ENCODE data around the gene TSNAXIP1. TPM values are rescaled to one million over a fixed set of nuclear protein-coding genes. Genes with fewer than 3 reads are reported as not detected.

The TSNAXIP1 gene, protein sequence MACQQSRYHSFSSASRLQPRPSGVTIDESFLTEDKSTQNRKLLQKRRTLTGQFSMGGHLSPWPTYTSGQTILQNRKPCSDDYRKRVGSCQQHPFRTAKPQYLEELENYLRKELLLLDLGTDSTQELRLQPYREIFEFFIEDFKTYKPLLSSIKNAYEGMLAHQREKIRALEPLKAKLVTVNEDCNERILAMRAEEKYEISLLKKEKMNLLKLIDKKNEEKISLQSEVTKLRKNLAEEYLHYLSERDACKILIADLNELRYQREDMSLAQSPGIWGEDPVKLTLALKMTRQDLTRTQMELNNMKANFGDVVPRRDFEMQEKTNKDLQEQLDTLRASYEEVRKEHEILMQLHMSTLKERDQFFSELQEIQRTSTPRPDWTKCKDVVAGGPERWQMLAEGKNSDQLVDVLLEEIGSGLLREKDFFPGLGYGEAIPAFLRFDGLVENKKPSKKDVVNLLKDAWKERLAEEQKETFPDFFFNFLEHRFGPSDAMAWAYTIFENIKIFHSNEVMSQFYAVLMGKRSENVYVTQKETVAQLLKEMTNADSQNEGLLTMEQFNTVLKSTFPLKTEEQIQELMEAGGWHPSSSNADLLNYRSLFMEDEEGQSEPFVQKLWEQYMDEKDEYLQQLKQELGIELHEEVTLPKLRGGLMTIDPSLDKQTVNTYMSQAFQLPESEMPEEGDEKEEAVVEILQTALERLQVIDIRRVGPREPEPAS
- polyA plus RNA-seq (2013, experiment 1 of 2; ENCODE audit: insufficient read length): 1.7 TPM
- 1.6 TPM for polyA plus RNA-seq (2013, experiment 2 of 2; ENCODE audit: insufficient read length)

DNA sequence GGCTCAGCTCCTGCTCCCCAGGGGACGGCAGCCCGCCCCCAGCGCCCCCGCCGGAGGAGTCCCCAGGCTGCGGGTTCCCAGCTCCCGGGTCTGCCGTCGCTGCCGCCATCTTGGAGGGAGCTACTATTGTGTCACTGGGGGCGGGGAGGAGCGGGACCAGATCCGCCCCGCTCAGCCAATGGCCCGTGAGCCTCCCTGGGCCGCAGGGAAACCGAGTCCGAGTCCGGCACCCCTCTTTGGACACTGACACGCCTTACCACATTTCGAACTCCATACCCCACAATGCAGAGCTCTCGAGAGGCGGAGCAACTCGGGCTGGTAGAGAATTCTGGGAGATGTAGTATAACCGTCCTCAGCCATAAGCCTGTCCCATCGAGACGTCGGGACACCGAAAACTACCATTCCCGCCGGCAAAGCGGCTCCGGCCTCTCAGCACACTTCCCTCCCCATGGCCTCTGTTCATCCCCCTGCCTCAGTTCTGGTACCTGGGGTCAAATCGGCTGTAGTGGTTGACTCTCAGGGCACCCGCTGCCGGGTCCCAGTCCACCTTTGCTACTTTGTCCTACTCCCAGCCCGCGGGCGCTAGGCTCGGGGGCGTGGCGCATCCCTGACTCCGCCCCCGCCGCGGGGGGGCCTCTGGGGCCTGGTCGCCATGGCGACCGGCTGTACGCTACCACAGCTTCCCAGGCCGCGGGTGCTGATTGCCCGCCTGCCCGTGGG, at the start of gene TSNAXIP1, which contains the start of gene RANBP10:
TSNAXIP1 (plus strand) TSS at position 462 of the 720 bp plus-strand sequence. CDS start 261 bp downstream, outside the sequence.
RANBP10 (minus strand) TSS at position 133 of the 720 bp plus-strand sequence; CDS start at position 109, 24 bp downstream.
- DNase-seq: peak; percentile 100

DNA sequence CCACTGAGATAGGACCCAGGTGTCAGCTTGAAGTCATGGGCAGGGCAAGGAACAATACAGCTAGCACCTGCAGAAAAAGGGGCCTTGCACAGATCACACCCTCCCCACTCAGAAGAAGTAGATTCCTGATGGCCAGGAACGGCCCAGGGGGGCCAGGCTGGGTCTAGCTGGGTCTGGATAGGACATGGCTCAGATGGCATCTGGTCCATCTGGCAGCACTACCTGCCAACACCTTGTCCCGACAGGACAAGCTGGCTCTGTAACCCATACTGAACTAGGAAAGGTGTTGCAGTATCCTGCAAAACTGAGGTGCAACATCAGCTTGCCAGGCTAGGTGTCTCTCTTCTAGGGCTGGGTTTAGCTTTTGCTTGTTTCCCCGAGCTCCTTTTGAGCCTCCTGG, 48.7 kb upstream of the TSNAXIP1 start:
- no peak for DNase-seq

DNA sequence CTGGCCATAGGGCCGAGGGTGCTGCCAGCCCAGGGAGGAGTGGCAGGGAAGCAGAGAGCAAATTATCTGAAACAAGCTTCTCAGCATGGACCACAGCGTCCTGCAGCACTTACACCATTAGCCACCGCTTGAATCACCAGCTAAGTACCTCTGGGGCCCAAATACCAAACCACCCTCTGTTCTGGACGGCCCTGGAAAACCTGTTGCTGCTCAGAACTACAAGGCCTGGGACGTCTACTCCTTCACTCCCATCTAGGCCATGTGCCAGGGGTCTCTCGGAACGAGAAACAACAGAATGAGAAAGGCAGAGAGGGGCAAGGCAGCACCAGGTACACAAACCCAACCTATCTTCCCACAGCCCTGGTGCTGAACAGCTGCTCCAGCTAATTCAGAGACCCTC, 47.7 kb upstream of the TSNAXIP1 start:
- no peak for DNase-seq

DNA sequence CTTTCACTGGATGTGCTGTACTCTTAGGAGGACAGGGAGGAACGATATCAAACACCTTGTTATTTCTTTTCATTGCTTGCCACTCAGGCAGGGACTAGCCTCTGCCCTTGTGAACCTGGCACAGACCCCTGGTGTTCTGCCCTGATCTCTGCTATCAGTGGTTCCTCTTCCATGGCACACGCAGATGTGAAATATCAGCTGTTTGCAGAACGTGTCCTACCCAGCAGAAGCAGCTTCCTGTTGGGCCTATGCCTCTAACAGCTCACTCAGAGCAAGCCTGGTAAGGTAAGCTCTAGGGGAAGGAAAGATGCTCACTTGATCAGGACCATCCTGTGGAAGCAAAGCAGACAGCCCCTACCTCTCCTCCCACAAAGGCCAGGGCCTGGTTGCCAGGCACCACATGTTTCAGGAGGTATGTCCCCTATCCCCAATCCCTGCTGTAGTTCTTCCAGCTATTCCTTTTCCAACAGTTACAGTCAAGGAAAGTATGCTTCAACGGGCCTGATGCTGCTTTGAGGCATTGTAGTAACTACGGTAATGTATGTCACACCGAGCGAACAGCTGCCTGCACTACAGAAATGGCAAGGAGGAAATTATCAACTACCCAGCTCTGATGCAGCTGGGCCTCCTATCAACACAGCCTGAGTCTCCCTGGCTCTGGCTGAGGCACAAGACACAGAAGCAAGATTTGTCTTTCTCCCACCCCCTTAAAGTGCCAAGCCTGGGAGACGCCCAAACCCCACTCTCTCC, 46.3 kb upstream of the TSNAXIP1 start:
- DNase-seq: no peak

DNA sequence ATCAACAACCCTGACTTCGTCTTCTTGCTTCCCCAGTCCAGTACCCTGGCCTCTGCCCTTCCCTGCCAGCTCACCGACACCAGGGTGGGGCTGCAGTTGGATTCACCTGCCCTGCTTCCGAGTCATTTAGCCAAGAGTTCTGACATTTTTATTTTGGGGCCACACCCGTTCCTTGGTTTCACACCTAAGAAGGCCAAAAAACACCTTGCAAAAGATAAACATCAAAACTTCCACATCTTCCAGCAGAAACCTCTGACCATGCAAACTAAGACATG, 45.8 kb upstream of the TSNAXIP1 start:
- DNase-seq: no peak

DNA sequence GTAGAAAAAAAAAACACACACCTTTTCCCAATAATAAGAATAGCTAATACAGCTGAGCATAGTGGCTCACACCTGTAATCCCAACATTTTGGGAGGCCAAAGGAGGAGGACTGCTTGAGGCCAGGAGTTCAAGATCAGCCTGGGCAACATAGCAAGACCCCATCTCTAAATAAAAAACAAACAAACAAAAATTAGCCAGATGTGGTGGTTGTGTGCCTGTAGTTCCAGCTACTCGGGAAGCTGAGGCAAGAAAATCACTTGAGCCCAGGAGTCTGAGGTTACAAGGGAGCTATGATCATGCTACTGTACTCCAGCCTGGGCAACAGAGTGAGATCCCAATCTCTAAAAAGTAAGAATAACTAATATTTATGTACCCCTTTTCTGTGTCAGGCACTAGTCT, 44.8 kb upstream of the TSNAXIP1 start:
- no peak for DNase-seq

DNA sequence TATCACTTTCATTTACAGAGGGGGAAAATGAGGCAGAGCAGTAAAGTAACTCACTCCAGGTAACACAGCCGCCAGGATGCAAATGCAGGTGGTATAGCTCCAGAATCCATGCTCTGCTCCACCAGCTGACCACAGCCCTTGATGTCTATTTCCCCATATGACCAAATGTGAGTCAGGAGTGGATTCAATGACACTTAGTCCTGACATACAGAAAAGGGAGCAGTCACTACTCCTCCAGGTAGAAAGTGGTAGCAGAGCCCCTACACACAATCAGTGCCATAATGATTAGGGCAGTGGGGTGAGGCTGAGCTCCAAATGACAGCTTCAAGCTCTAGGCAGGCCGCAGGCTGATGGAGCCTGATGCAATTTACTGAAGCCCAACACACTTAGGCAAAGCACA, 44.3 kb upstream of the TSNAXIP1 start:
- DNase-seq: no peak

DNA sequence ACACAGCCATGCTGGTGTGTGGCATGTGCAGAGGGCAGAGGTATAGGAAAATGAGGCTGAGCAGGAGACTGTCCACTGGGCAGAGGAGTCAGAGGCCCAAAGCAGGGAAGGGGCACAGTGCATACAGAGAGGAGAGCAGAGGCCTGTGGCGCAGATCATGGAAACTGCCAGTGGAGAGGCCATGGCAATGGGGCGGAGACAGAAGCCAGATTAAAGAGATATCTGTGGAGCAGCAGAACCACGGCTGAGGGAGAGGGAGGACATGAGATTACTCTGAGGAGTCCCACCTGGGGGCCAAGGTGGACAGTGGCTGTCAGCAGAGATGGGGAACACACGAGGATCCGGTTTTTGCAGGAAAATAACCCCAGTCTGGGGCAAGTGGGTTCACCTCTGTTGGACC, 43.6 kb upstream of the TSNAXIP1 start:
- DNase-seq: no peak

DNA sequence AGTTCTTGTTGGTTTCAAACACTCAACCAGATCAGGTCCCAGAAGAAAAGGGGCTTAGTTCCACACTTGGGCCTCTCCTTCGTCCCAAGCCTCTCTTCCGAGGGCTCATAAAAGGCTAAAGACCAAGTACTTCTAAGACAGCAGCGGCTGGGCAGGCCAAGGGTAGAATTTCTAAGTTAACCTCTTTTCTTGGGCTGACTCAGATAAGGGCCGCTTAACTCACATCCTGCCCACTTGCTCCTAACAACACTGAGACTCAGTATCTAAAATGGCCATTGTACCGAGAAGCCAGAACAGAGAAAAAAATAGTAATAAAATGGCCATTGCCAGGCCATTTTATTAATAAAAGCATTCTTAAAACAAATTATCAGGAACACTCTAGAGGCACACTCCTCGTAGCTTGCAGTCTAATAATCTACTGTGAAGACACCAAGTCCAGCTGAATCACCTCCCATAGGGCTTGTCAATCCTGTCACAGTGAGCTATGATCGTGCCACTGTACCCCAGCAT, 42.5 kb upstream of the TSNAXIP1 start:
- no peak for DNase-seq

DNA sequence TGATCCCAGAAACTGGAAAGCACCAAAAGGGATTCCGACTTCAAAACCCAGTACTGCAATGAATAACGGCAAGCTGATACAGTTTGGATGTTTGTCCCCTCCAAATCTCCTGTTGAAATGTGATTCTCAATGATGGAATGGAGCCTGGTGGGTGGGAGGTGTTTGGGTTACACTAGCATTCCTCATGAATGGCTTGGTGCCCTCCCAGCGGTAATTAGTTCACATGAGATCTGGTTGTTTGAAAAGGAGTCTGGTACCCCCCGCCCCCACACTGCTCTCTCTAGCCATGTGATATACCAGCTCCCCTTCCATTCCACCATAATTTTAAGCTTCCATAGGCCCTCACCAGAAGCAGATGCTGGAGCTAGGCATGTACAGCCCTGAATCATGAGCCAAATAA, 40.4 kb upstream of the TSNAXIP1 start:
- DNase-seq: no peak

DNA sequence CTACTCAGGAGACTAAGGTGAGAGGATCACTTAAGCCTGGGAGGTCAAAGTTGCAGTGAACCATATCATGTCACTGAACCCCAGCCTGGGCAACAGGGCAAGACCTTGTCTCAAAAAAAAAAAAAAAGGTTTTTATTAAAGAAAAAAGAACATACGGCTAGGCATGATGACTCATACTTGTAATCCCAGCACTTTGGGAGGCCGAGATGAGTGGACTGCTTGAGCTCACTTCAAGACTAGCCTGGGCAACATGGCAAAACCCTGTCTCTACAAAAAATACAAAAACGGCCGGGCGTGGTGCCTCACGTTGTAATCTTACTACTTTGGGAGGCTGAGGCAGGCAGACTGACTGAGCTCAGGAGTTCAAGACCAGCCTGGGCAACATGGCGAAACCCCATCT, 38.7 kb upstream of the TSNAXIP1 start:
- DNase-seq: peak; percentile 63

DNA sequence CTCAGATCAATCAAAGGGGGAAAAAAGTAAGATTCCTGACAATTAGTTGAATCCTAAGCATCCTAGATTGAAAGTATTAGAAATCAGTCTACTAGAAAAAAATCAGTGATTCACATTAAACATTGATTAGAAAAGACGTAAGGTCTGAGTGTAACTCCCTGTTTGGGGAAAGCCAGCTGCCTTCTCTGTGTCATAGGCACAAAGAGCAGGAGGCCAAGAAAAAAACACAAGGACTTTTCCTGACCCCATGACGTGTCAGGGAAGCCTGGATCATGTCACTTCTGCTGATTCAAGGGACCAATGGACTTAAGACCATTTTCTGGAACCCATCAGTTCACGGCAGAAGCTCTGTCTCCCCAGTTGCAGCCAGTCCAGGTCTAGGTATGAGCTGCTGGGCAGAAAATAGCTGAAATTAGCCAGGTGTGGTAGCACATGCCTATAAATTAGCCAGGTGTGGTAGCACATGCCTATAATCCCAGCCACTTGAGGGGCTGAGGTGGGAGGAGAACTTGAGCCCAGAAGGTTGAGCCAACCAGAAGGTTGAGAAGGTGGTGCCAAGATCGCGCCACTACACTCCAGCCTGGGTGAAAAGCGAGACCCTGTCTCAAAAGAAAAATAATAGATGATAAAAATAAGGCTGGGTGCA, 36.2 kb upstream of the TSNAXIP1 start:
- no peak for DNase-seq

DNA sequence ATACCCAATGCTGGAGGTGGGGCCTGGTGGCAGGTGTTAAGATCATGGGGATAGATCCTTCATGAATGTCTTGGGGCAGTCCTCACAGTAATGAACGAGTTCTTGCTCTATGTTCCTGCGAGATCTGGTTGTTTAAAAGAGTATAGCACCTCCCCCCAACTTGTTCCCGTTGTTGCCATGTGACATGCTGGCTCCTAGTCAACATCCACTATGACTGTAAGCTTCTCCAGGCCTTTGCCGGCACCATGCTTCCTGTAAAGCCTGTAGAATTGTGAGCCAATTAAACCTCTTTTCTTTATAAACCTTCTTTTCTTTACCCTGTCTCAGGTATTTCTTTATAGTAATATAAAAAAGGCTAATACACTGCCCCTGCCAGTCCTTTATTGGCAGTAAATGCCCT, 33.6 kb upstream of the TSNAXIP1 start:
- no peak for DNase-seq

DNA sequence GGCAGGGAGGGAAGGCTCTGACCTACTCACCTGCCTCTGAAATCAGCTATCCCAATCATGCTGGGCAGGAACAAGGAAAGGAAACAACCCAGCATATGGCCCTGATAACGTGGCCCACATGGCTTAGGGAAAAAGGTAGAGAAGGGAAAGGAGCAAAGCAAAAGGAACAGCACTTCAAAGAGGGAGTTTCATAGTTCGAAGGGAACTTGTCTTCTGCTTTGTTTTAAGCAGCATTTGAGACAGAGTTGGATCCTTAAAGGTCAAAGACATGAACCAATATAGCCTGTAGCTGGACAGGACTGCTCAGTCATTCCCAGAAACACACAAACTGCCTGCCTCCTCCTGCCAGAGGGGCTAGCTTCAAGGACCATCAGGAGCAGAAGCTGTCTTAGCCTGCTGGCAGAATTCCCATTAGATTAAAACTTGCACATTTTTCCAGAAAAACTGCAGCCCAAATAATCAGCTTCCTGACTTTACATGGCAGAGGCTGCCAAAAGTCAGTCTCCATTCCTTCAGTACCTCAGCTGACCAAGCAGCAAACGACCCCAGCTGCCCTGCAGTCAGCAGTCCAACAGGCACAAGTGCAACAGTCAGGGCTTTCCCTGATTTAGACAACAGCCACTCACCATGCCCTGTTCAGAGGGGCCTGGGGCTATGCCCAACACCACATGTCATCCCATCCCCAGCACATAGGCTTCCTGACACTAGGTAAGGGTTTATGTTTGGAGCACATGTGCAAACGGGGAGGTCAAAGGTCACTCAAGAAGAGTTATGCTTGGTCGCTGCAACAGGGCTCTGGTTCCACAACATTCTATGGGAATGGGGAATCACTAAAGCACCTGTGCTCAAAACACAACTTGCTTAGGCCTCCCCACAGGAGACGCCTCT, 32.9 kb upstream of the TSNAXIP1 start:
- DNase-seq: no peak

DNA sequence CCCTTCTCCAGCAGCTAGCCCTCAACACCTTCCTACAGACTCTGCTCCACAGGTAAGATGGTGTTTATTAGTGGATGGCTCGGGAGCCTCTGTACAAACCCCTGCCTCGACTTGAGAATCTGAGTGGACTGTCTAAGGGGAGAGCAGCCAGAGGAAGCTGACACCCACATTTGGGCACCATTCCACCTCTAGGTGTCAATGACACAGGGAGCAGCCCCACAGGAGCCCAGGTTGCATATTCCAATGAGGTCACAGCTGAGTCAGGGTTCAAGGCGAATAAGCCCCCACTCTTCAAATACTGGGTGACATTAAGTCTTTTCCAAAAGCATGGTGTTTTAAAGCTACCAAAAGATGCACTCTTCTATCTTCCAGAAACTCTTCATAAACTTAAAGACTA, 32.2 kb upstream of the TSNAXIP1 start:
- DNase-seq: no peak

DNA sequence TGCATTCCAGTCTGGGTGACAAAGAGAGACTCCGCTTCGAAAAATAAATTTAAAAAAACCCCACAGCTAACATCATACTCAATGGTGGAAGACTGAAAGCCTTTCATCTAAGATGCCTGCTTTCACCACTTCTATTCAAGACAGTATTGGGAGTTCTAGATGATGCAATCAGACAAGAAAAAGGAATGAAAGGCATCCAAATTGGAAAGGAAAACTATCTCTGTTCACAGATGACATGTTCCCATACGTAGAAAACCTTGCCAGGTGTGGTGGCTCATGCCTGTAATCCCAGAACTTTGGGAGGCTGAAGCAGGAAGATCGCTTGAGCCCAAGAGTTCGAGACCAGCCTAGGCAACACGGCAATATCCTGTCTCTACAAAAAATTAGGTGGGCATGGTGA, 31.4 kb upstream of the TSNAXIP1 start:
- DNase-seq: peak; percentile 15

DNA sequence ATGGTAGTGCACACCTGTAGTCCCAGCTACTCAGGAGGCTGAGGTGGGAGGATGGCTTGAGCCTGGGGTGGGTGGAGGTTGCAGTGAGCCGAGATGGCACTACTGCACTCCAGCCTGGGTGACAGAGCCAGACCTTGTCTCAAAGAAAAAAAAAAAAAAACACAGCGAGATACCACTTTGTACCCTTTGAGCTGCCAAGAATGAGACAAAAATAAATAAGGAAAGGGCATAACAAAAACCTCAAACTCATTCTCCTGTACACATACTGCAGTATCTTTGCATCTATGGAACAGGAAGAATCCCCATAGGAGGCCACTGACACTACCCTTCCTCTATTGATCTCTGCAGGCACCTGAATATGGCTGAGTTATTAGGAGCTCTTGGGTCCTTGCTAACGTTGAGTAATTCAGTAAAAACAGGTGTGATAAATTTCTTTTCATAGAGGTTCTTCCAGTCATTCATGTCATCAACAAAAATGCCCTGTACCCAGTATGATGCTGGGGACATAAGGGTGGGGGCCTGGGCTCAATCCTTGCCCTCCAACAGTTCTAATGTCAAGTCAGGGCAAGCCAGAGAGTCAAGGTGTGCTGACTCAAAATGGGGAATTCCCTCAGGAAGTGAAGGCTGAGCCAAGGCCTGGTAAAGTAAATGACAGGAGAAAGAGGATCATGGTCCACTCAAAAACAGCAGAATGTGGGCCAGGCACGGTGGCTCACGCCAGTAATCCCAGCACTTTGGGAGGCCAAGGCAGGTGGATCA, 27.3 kb upstream of the TSNAXIP1 start:
- DNase-seq: no peak

DNA sequence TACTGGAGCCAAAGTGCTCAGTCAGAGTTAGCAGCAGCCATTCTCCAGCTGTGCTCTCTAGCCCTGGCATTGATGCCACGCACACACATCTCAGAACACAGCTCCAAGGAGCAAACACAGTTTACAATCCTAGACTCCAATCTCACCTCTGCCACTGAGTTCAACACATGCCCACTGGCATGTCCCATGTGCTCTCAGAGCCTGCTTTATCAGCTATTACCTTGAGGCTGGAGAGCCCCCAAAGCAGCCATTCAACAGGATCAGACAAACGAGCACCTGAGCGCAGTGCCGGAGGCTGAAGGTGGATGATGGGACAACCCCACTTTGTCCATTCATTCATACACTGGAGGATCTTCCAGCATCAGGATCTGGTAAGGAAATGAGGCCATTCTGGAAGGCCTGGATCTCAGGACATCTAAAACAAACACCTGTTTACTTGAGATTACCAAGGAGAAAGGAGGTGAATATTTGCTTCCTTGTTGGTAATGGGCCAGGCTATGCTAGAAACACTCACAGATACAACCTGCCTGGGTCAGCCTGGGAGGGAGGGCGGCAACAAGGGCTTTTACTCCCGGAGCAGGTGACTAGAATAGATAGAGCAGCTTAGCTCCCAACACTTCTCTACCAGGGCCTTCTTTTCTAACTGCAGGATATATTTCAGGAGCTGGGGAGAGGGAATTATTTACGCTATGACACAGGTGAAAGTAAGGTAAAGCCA, 25.7 kb upstream of the TSNAXIP1 start:
- no peak for DNase-seq

DNA sequence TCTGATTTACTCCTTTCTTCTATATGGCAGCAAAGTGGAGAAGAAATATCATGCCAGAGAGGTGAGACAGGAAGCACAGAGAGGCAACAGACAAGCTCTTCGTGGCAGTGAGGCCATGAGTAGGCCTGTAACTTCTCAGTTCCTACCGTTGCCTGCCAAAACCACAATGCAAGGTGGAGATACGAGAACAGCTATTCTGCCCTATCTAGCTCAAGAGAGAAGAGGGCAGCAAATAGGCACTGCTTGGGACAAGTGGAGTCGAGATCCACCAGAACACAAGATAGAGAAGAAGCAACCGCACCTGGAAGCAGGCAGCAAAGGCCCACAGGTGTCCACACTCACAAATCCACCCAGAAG, 25.1 kb upstream of the TSNAXIP1 start:
- DNase-seq: no peak

All from fibroblast of skin of scalp (primary cell).